Lower lobe of right lung (tissue), 2 donors: ENCODE measurements around the gene DNMT1. TPM values are rescaled to one million over a fixed set of nuclear protein-coding genes. Genes with fewer than 3 reads are reported as not detected.
A peak's percentile ranks its signal among the peaks of the same experiment; 100 is the strongest.

Experiments
- ATAC-seq, 2 donors: fragments of 200-7000 bp; cut with Tn5 transposase; one replicate each; pipeline ENCODE4 v1.9.1; 2020 to 2022; ENCODE audit warnings: mild to moderate bottlenecking in 2 of 2, moderate library complexity in 2 of 2
- DNase-seq: peaks from one replicate; pipeline ENCODE4 v3.0.0-alpha.2; 2020
- H3K27ac ChIP-seq: fragments of 200-600 bp; one replicate; pipeline ENCODE4 v1.8.0; 2022
- H3K27me3 ChIP-seq: fragments of 200-600 bp; one replicate; pipeline ENCODE4 v1.8.0; 2022; ENCODE audit warnings: low read depth
- H3K36me3 ChIP-seq: fragments of 200-600 bp; one replicate; pipeline ENCODE4 v1.8.0; 2022; ENCODE audit warnings: mild to moderate bottlenecking
- H3K4me1 ChIP-seq: fragments of 200-600 bp; one replicate; pipeline ENCODE4 v1.8.0; 2022
- H3K4me3 ChIP-seq: fragments of 200-600 bp; one replicate; pipeline ENCODE4 v1.8.0; 2022; ENCODE audit warnings: mild to moderate bottlenecking
- H3K9me3 ChIP-seq: fragments of 200-600 bp; one replicate; pipeline ENCODE4 v1.8.0; 2022
- intact Hi-C: fragments of 100-400 bp; cut with DNase I; formaldehyde crosslinking; loops from one replicate; pipeline ENCODE4 v1.11.0; 2022
- total RNA-seq: library from RNA; stranded (reverse); fragmentation: NEBNext Ultra II Directional; extraction: Animal tissue kit (Norgen Biotek cat#: 25700); gene quantifications from one replicate; pipeline ENCODE4 v1.2.1, GENCODE V29; 2021
- TF ChIP-seq, protein P1 (sequence below): fragments of 200-600 bp; IDR thresholded peaks from one replicate; pipeline ENCODE4 v1.8.0; 2022; ENCODE audit warnings: antibody characterized with exemption, mild to moderate bottlenecking
- donor health status: DM: no; HTN: yes; CAD: no; lungs with severe emphysema.

DNMT1 gene
- total RNA-seq, 1 donor from 2014 or later, result 65.5 TPM

DNA sequence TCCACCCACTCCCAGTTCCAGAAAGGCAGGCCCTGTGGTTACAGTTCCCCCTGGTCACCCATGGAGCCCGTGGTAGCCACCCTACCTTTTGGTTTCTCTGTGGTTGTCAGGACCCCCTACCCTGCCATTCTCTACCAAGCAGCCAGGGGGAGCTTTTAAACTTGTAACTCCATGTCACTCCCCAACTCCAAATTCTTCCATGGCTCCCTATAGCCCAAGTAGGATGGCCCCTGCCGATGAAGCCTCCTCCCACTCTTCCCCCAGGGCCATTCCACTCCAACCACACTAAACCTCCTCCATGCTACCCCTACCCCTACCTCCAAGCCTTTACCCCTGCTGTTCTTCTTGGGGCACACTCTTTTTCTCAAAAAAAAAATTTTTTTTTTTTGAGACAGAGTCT lies 34.2 kb upstream of the DNMT1 start:
- H3K27ac ChIP-seq, result peak overlapping the region; percentile 18
- H3K4me3 ChIP-seq, result peak overlapping the region; percentile 97
- no peaks in the 10 kb centered on the region for H3K9me3 ChIP-seq
- TF ChIP-seq, protein P1, sequence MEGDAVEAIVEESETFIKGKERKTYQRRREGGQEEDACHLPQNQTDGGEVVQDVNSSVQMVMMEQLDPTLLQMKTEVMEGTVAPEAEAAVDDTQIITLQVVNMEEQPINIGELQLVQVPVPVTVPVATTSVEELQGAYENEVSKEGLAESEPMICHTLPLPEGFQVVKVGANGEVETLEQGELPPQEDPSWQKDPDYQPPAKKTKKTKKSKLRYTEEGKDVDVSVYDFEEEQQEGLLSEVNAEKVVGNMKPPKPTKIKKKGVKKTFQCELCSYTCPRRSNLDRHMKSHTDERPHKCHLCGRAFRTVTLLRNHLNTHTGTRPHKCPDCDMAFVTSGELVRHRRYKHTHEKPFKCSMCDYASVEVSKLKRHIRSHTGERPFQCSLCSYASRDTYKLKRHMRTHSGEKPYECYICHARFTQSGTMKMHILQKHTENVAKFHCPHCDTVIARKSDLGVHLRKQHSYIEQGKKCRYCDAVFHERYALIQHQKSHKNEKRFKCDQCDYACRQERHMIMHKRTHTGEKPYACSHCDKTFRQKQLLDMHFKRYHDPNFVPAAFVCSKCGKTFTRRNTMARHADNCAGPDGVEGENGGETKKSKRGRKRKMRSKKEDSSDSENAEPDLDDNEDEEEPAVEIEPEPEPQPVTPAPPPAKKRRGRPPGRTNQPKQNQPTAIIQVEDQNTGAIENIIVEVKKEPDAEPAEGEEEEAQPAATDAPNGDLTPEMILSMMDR, result peak; percentile 59
- no peaks in the 10 kb centered on the region for H3K27me3 ChIP-seq
- no peak for ATAC-seq
- peaks cover 7% of the 10 kb centered on the region for H3K36me3 ChIP-seq
- no peak for DNase-seq
- H3K4me1 ChIP-seq, result peaks cover 30% of the 10 kb centered on the region
- intact Hi-C loops, result no loop called here

DNA sequence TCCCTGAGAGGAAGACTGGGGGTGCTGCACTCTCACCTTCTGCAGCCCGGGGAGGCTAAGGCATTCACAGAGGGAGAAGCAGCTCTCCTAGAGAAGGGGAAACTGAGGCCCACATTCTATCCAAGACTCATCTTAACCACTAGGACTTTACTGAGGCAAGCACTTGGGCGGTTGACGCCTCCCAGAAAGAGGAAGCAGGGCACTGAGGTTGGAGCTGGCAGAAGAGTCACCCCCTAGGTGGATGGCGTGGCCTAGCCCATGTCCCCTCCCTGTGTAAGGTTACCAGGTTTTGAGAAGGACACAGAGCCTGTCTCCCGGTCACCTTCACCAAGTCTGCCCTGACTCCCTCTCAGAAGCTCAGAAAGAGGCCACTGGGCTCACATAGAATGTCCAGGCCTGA lies 33.6 kb upstream of the DNMT1 start:
- no peak for ATAC-seq
- DNase-seq, result no peak
- peaks cover 13% of the 10 kb centered on the region for H3K36me3 ChIP-seq
- no peak overlapping the region for H3K4me3 ChIP-seq
- TF ChIP-seq, protein P1, result no peak
- H3K9me3 ChIP-seq, result no peaks in the 10 kb centered on the region
- H3K27me3 ChIP-seq, result no peaks in the 10 kb centered on the region
- intact Hi-C loops, result no loop called here
- H3K4me1 ChIP-seq, result peaks cover 30% of the 10 kb centered on the region
- H3K27ac ChIP-seq, result peak overlapping the region; percentile 18

DNA sequence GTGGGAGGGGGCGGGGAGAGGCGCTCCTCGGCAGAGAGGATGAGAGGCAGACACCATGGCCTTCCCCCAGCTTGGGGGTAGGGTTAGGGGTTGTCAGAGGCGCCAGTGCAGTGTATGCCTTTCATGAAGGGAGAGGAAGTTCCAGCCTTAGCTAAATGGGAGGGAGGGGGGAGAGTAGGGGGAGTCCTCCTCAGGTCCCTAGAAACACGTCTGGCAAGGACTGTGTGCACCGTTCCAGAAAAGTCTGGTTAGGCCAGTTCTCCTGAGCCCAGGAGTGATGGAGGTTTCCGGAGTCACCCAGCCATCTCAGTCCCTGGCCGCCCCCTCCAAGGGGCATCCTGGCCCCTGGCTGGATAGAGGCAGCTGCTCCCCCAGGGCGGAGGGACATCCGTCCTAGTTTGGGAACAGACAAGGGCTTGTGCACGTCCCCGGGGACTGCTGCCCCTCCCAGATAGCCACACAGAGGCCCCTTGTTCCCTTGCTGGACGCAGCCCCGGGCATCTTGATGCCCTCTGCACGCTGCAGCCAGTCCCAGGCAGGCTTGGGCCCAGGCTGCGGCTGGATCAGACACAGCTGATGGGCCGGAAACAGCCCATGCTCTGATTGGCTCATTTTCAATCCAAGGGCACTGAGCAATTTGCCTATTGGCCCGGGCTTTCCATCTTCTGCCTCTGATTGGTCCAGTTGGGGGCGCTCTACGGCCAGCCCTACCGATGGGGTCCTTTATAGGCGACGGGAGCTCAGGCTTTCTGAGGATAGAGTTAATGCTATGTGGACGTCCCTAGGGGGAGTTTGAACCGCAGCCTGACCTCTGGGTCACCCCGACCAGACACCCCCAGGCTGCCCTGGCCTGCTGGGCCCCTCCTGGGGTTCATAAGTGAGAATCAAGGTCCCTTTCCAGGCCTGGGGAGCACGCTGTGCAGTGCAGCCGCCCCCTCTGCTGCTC lies 32.5 kb upstream of the DNMT1 start:
- peaks cover 30% of the 10 kb centered on the region for H3K4me1 ChIP-seq
- DNase-seq (no peak), ATAC-seq (no peak)
- TF ChIP-seq, protein P1, result peak; percentile 13
- H3K4me3 ChIP-seq, result peak overlapping the region; percentile 20
- no peaks in the 10 kb centered on the region for H3K9me3 ChIP-seq
- H3K27me3 ChIP-seq, result no peaks in the 10 kb centered on the region
- peak overlapping the region; percentile 76 for H3K27ac ChIP-seq
- intact Hi-C loops, result no loop called here
- H3K36me3 ChIP-seq, result peaks cover 14% of the 10 kb centered on the region

DNA sequence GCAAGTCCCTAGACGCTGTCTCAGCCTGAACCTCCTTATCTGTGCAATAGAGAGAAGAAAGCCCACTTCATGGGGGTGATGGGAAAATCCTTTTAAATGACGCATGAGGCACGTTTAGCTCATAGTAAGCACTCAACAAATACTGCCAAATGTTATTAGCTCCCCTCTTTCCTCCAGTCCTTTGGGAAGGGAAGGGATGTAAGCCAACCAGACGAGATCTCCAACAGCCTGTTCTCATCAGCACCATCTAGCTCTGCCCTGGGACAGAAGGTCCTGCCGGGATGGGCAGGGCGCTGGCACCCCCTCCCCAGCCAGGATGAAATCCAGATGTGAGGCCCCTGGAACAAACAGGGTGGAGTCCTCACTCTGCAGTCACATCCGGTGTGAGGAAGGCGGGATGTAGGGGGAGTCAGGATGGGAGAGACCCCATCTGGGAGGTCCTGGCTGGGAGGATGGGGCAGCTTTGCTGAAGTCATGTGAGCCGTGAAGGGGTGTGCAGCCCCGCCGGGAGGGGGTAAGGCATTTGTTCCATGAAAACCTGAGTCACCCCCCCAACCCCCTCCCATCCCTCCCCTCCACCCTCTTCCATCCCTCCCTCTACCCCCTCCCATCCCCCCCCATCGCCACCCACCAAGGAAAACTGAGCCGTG lies 31.7 kb upstream of the DNMT1 start:
- H3K4me1 ChIP-seq, result peaks cover 30% of the 10 kb centered on the region
- peaks cover 14% of the 10 kb centered on the region for H3K36me3 ChIP-seq
- H3K9me3 ChIP-seq, result no peaks in the 10 kb centered on the region
- intact Hi-C loops, result no loop called here
- peak overlapping the region; percentile 77 for H3K27ac ChIP-seq
- DNase-seq (peak; percentile 62), ATAC-seq (peak; percentile 11 to 56)
- TF ChIP-seq, protein P1, result no peak
- no peaks in the 10 kb centered on the region for H3K27me3 ChIP-seq
- H3K4me3 ChIP-seq, result peak overlapping the region; percentile 20

DNA sequence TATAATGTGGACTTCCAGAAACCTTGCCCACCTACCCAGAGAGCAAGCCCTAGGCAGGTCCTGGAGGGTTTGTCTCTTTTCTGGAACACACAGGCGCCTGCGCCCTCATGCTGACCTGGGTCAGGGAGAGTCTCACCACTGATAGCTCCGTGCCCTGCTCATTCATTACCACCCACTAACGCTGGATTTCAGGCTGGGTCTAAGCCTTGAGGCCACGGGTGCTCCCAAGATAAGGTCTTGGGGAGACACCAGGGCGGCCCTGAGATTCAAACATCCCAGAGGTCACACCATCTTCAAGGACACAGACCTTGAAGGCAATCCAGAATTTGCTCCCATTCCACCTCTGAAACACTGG lies 31.2 kb upstream of the DNMT1 start:
- ATAC-seq, result no peak
- DNase-seq, result no peak
- H3K9me3 ChIP-seq, result no peaks in the 10 kb centered on the region
- peaks cover 14% of the 10 kb centered on the region for H3K36me3 ChIP-seq
- no peak overlapping the region for H3K4me3 ChIP-seq
- TF ChIP-seq, protein P1, result no peak
- peaks cover 30% of the 10 kb centered on the region for H3K4me1 ChIP-seq
- H3K27ac ChIP-seq, result peak overlapping the region; percentile 77
- H3K27me3 ChIP-seq, result no peaks in the 10 kb centered on the region
- intact Hi-C loops, result no loop called here
